Islet precursor cell (in vitro differentiated cells): ENCODE results near the gene ANGPTL3.

Source experiments
- DNase-seq: peaks from one replicate; pipeline ENCODE4 v3.0.0-alpha.2; 2018

Gene ANGPTL3

DNA sequence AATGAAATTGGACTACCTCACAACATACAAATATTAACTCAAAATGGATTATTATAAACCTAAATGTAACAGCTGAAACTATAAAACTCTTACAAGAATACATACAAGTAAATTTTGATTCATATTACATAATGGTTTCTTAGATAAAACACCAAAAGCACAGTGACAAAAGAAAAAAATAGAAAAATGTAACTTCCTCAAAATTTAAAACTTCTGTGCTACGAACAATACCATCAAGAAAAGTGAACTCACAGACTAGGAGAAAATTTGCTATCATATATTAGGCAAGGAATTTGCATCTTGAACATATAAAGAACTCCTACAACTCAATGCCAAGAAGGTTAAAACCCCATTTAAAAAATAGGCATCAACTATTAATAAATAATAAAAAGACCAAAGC is 31.2 kb downstream of the ANGPTL3 start:
- no peak for DNase-seq

- no peak for DNase-seq
These were observed 40.2 kb downstream of the ANGPTL3 start for GRCh38 chr1:62637392-62638105.

DNA sequence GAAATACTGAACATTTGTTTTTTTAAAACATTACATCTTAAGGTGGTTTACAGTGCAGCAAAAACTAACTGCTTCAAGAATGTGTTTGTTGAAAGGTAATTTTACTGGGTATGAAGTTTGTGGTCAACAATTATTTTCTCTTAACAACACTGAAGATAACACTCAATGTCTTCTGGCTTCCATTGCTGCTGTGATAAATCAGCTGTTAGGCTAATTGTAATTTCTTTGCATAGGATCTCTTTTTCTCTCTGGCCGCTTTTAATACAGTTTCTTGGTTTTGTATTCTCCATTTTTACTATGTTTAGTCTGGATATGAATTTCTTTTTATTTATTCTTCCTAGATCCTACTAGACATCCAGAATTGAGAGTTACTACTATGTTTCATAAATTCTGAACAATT is 46.0 kb downstream of the ANGPTL3 start:
- no peak for DNase-seq

DNA sequence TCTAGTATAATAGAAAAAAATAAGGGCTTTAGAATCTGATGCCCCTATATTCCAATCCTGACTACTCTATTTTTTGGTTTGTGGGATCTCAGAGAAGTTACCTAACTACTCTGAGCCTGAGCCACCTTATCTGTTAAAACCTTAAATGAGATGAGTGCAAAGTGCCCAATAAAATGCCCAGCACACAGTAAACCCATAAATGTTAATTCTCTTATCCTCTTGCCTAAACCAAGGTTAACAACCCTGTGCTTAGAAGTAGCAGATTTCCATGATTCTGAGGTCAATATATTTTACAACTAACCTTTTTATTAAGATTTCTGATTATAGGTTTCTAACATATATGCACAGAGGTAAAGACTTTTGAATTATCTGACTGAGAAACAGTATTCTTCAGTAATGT is 55.1 kb downstream of the ANGPTL3 start:
- DNase-seq: no peak

DNA sequence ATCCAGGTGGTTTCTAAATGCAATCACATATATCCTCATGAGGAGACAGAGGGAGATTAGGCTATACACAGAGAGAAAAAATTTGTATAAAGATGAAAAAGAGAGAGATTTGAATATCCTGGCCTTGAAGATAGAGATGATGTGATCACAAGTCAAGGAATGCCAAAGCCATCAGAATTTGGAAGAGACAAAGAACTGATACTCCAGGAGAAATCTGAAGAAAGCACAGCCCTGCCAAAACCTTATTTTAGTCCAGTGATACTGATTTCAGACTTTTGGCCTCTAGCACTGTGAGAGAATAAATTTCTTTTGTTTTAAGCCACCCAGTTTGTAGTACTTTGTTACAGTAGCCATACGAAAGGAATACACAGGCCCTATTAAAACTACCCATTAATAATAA is 57.4 kb downstream of the ANGPTL3 start:
- no peak for DNase-seq
